Lower lobe of right lung (tissue), 2 donors: ENCODE measurements around the gene COQ4. TPM values are rescaled to one million over a fixed set of nuclear protein-coding genes. Genes with fewer than 3 reads are reported as not detected.

Experiments used
- ATAC-seq, 2 donors: fragments of 200-7000 bp; cut with Tn5 transposase; one replicate each; pipeline ENCODE4 v1.9.1; 2020 to 2022; ENCODE audit warnings: mild to moderate bottlenecking in 2 of 2, moderate library complexity in 2 of 2
- DNase-seq: peaks from one replicate; pipeline ENCODE4 v3.0.0-alpha.2; 2020
- H3K27ac ChIP-seq: fragments of 200-600 bp; one replicate; pipeline ENCODE4 v1.8.0; 2022
- H3K27me3 ChIP-seq: fragments of 200-600 bp; one replicate; pipeline ENCODE4 v1.8.0; 2022; ENCODE audit warnings: low read depth
- H3K36me3 ChIP-seq: fragments of 200-600 bp; one replicate; pipeline ENCODE4 v1.8.0; 2022; ENCODE audit warnings: mild to moderate bottlenecking
- H3K4me1 ChIP-seq: fragments of 200-600 bp; one replicate; pipeline ENCODE4 v1.8.0; 2022
- H3K4me3 ChIP-seq: fragments of 200-600 bp; one replicate; pipeline ENCODE4 v1.8.0; 2022; ENCODE audit warnings: mild to moderate bottlenecking
- H3K9me3 ChIP-seq: fragments of 200-600 bp; one replicate; pipeline ENCODE4 v1.8.0; 2022
- CTCF ChIP-seq: fragments of 200-600 bp; IDR thresholded peaks from one replicate; pipeline ENCODE4 v1.8.0; 2022; ENCODE audit warnings: antibody characterized with exemption, mild to moderate bottlenecking
- intact Hi-C: fragments of 100-400 bp; cut with DNase I; formaldehyde crosslinking; loops from one replicate; pipeline ENCODE4 v1.11.0; 2022
- total RNA-seq: library from RNA; stranded (reverse); fragmentation: NEBNext Ultra II Directional; extraction: Animal tissue kit (Norgen Biotek cat#: 25700); gene quantifications from one replicate; pipeline ENCODE4 v1.2.1, GENCODE V29; 2021
- donor health status: DM: no; HTN: yes; CAD: no; lungs with severe emphysema.

COQ4 gene
- total RNA-seq, 1 donor from 2014 or later = 35.9 TPM

DNA sequence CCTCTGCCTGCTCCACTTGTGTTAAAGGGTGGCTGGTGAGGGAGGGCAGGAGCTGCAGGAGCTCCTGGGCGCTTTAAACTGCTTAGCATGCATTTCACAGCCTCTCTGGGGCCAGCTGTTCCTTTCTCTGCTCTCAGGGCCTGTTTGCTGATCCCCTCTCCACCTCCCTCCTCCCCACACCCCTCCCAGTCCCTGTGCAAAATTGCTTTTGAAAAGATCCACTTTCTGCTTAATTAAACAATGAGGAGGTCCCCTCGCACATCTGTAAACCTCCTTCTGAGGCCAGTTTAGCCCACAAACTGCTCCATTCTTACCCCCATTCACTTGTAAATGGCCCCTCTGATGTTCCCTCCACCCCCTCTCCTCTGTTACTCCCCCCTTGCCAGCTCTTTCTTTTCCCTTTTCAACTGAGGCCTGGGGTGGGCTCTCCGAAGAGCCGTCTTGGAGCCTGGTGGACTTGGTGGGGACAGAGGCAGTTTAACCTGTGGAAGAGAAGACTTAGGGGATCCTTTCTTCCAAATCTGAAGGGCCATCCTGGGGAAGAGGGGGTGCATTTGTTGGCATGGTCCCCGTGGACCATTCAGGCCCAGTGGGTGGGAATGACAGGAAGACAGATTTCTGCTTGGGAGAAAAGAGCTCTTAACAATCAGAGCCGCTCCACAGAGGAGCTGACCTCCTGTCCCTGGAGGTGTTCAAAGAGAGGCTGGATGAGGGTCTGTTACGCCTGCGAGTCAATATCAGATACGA lies 60.5 kb downstream of the COQ4 start:
- TF ChIP-seq CTCF = no peak
- Histone ChIP-seq H3K36me3 (peaks cover 84% of the 10 kb centered on the region), H3K4me1 (no peaks in the 10 kb centered on the region), H3K27ac (no peak overlapping the region), H3K27me3 (no peaks in the 10 kb centered on the region), H3K9me3 (no peaks in the 10 kb centered on the region), H3K4me3 (no peak overlapping the region)
- ATAC-seq (no peak), DNase-seq (no peak)
- intact Hi-C loops = no loop called here

Other genes with a start within 250 kb of the COQ4 start
- gene PTGES2, start 195.1 kb upstream of the COQ4 start, total RNA-seq = 30.6 TPM
- gene LCN2, start 173.4 kb upstream of the COQ4 start, total RNA-seq = 83.4 TPM
- 47.9 TPM for gene BBLN, start 162.6 kb upstream of the COQ4 start, total RNA-seq
- 98.5 TPM for gene CIZ1, start 131.3 kb upstream of the COQ4 start, total RNA-seq
- 8.8 TPM for gene DNM1, start 119.5 kb upstream of the COQ4 start, total RNA-seq
- 82.7 TPM for gene GOLGA2, start 46.8 kb upstream of the COQ4 start, total RNA-seq
- gene SWI5, start 46.6 kb upstream of the COQ4 start, total RNA-seq = 19.1 TPM
- 18.1 TPM for gene TRUB2, start 392 bp upstream of the COQ4 start, total RNA-seq
- 19.5 TPM for gene SLC27A4, start 17.7 kb downstream of the COQ4 start, total RNA-seq
- 49.0 TPM for gene URM1, start 48.5 kb downstream of the COQ4 start, total RNA-seq
- 11.2 TPM for gene CERCAM, start 98.0 kb downstream of the COQ4 start, total RNA-seq
- gene ODF2, start 133.2 kb downstream of the COQ4 start, total RNA-seq = 20.3 TPM
- gene GLE1, start 181.9 kb downstream of the COQ4 start, total RNA-seq = 24.5 TPM
- gene SPTAN1, start 229.7 kb downstream of the COQ4 start, total RNA-seq = 305 TPM